ENCODE results near the gene SLC2A13. TPM values are rescaled to one million over a fixed set of nuclear protein-coding genes. Genes with fewer than 3 reads are reported as not detected.

Gene SLC2A13
- total and polyA plus RNA-seq, 2 donors from 2014 or later = 3.9 to 18.6 TPM

- Histone ChIP-seq H3K4me1 (ENCODE audit: control insufficient read depth in 2 of 3, insufficient read depth in 2 of 3, low read depth in 1 of 3, low read length in 3 of 3) (no peaks in the 10 kb centered on the region), H3K9ac (ENCODE audit: low read length in 3 of 3) (no peak overlapping the region), H3K27me3 (ENCODE audit: control insufficient read depth, insufficient read depth, low read length) (no peaks in the 10 kb centered on the region), H3K27ac (ENCODE audit: low read depth in 2 of 2, low read length in 2 of 2) (no peak overlapping the region), H3K4me3 (ENCODE audit: low read length in 3 of 3) (no peak overlapping the region), H3K9me3 (ENCODE audit: control insufficient read depth in 2 of 3, insufficient read depth in 1 of 3, low read length in 3 of 3) (peaks cover 0 to 1% (median 0%) of the 10 kb centered on the region in 3 donors), H3K36me3 (ENCODE audit: control insufficient read depth in 2 of 3, insufficient read depth in 3 of 3, low read length in 3 of 3) (no peaks in the 10 kb centered on the region)
- intact Hi-C loops (cut with DNase I) = no loop called here
- no peak for DNase-seq
- no peak for TF ChIP-seq CTCF (IDR thresholded peaks at IDR 0.05; ENCODE audit: borderline replicate concordance, extremely low read depth, insufficient read depth)
- no peak for FAIRE-seq
Observed at GRCh38 chr12:40078266-40078665, 27.6 kb downstream of the SLC2A13 start.

- no peak for FAIRE-seq
Observed at GRCh38 chr12:40075458-40075857, 30.4 kb downstream of the SLC2A13 start.

DNA sequence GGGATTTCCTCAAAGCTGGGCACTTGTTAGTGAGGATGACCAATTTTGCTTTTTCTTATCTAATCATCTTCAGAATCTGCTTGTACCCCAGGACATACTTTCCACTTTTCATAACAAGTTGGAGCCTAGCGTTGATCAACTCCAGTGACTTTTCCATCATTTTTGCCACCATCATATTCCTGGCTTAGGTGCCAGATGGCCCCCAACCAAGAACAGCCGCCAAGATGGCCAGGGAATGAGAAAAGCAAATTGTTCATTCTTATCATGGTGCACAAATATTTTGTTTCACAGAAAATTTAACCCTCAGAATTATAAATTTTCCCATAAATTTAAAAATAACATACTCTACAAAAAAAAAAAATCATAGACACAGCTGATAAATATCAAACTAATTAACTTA, 37.5 kb downstream of the SLC2A13 start:
- Histone ChIP-seq H3K36me3 (ENCODE audit: control insufficient read depth in 2 of 3, insufficient read depth in 3 of 3, low read length in 3 of 3) (no peaks in the 10 kb centered on the region), H3K9ac (ENCODE audit: low read length in 3 of 3) (no peak overlapping the region), H3K4me1 (ENCODE audit: control insufficient read depth in 2 of 3, insufficient read depth in 2 of 3, low read depth in 1 of 3, low read length in 3 of 3) (peaks cover 0 to 1% (median 0%) of the 10 kb centered on the region in 3 donors), H3K27ac (ENCODE audit: low read depth in 2 of 2, low read length in 2 of 2) (no peak overlapping the region), H3K9me3 (ENCODE audit: control insufficient read depth in 2 of 3, insufficient read depth in 1 of 3, low read length in 3 of 3) (no peaks in the 10 kb centered on the region), H3K27me3 (ENCODE audit: control insufficient read depth, insufficient read depth, low read length) (no peaks in the 10 kb centered on the region), H3K4me3 (ENCODE audit: low read length in 3 of 3) (no peak overlapping the region)
- FAIRE-seq (no peak), DNase-seq (no peak)
- no peak for TF ChIP-seq CTCF (IDR thresholded peaks at IDR 0.05; ENCODE audit: borderline replicate concordance, extremely low read depth, insufficient read depth)
- intact Hi-C loops (cut with DNase I) = no loop called here

More at GRCh38 chr12:40075458-40075857, 30.4 kb downstream of the SLC2A13 start:
- Histone ChIP-seq H3K27me3 (ENCODE audit: control insufficient read depth, insufficient read depth, low read length) (no peaks in the 10 kb centered on the region), H3K4me1 (ENCODE audit: control insufficient read depth in 2 of 3, insufficient read depth in 2 of 3, low read depth in 1 of 3, low read length in 3 of 3) (no peaks in the 10 kb centered on the region), H3K9me3 (ENCODE audit: control insufficient read depth in 2 of 3, insufficient read depth in 1 of 3, low read length in 3 of 3) (peaks cover 0 to 1% (median 0%) of the 10 kb centered on the region in 3 donors), H3K27ac (ENCODE audit: low read depth in 2 of 2, low read length in 2 of 2) (no peak overlapping the region), H3K9ac (ENCODE audit: low read length in 3 of 3) (no peak overlapping the region), H3K36me3 (ENCODE audit: control insufficient read depth in 2 of 3, insufficient read depth in 3 of 3, low read length in 3 of 3) (no peaks in the 10 kb centered on the region), H3K4me3 (ENCODE audit: low read length in 3 of 3) (no peak overlapping the region)
- DNase-seq = no peak
- intact Hi-C loops (cut with DNase I) = no loop called here
- TF ChIP-seq CTCF (IDR thresholded peaks at IDR 0.05; ENCODE audit: borderline replicate concordance, extremely low read depth, insufficient read depth) = no peak

- FAIRE-seq = no peak
- intact Hi-C loops (cut with DNase I) = no loop called here
- Histone ChIP-seq H3K36me3 (ENCODE audit: control insufficient read depth in 2 of 3, insufficient read depth in 3 of 3, low read length in 3 of 3) (no peaks in the 10 kb centered on the region), H3K4me3 (ENCODE audit: low read length in 3 of 3) (no peak overlapping the region), H3K27me3 (ENCODE audit: control insufficient read depth, insufficient read depth, low read length) (no peaks in the 10 kb centered on the region), H3K9me3 (ENCODE audit: control insufficient read depth in 2 of 3, insufficient read depth in 1 of 3, low read length in 3 of 3) (no peaks in the 10 kb centered on the region), H3K27ac (ENCODE audit: low read depth in 2 of 2, low read length in 2 of 2) (no peak overlapping the region), H3K4me1 (ENCODE audit: control insufficient read depth in 2 of 3, insufficient read depth in 2 of 3, low read depth in 1 of 3, low read length in 3 of 3) (peaks cover 0 to 3% (median 0%) of the 10 kb centered on the region in 3 donors), H3K9ac (ENCODE audit: low read length in 3 of 3) (no peak overlapping the region)
- no peak for TF ChIP-seq CTCF (IDR thresholded peaks at IDR 0.05; ENCODE audit: borderline replicate concordance, extremely low read depth, insufficient read depth)
- DNase-seq = no peak
Observed at GRCh38 chr12:40065636-40066035, 40.2 kb downstream of the SLC2A13 start.
